Measurements from ENCODE around the gene STBD1.
"Not testable (repeated sequence)": the region's sequence is repeated elsewhere in the genome, so short reads cannot be mapped to it uniquely, and the experiment has no call there.

Gene STBD1

DNA sequence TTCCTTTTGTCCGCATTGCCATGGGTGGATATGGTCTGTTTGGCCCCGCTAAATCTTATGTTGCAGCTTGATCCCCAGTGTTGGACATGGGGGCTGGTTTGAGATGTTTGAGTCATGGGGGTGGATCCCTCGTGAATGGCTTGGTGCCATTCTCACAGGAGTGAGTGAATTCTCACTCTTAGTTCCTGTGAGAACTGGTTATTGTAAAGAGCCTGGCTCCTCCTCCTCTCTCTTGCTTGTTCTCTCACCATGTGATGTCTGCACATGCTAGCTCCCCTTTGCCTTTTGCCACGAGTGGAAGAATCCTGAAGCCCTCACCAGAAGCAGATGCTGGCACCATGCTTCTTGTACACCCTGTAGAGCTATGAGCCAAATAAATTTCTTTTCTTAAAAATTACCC, 22.6 kb upstream of the STBD1 start:
- Histone ChIP-seq H4K12ac (ENCODE audit: low read depth, low read length) (no peak overlapping the region), H3K27me3 (ENCODE audit: insufficient read depth, low read length) (no peaks in the 10 kb centered on the region), H3K79me2 (ENCODE audit: control insufficient read depth, insufficient read depth, low read length, poor library complexity) (peaks cover 2% of the 10 kb centered on the region), H4K8ac (ENCODE audit: low read depth, low read length) (no peak overlapping the region), H3K4me3 (ENCODE audit: low read depth, low read length) (no peak overlapping the region), H4K91ac (ENCODE audit: low read depth, low read length) (no peak overlapping the region), H3K9ac (ENCODE audit: low read length) (no peak overlapping the region), H3K4me2 (ENCODE audit: low read length) (no peak overlapping the region), H3K27ac (ENCODE audit: low read depth, low read length) (no peak overlapping the region), H3K9me3 (ENCODE audit: insufficient read depth, low read depth, low read length) (no peaks in the 10 kb centered on the region), H2BK12ac (ENCODE audit: low read length) (no peak overlapping the region), H3K79me1 (ENCODE audit: low read length) (no peaks in the 10 kb centered on the region), H3K18ac (ENCODE audit: low read length) (no peak overlapping the region), H2AFZ (ENCODE audit: insufficient read depth, low read length, poor library complexity) (no peak overlapping the region), H3K14ac (ENCODE audit: low read length) (no peak overlapping the region), H3K4ac (ENCODE audit: low read depth, low read length) (no peak overlapping the region), H2AK5ac (ENCODE audit: low read length) (no peak overlapping the region), H3K36me3 (ENCODE audit: control insufficient read depth in 1 of 2, insufficient read depth in 2 of 2, low read length in 2 of 2) (no peaks in the 10 kb centered on the region), H2BK5ac (ENCODE audit: low read depth, low read length, poor library complexity) (no peak overlapping the region), H3K23ac (ENCODE audit: low read length) (no peak overlapping the region), H2BK120ac (ENCODE audit: insufficient read depth, low read length, poor library complexity) (no peak overlapping the region), H3K4me1 (ENCODE audit: control insufficient read depth in 1 of 2, insufficient read depth in 2 of 2, low read length in 2 of 2) (peaks cover 7 to 13% of the 10 kb centered on the region in 2 experiments)
- no CpG with 5 or more reads among the region's 4 CpGs for whole genome bisulfite sequencing (ENCODE audit: extremely low coverage, insufficient coverage, insufficient read length)
- no peak for DNase-seq

DNA sequence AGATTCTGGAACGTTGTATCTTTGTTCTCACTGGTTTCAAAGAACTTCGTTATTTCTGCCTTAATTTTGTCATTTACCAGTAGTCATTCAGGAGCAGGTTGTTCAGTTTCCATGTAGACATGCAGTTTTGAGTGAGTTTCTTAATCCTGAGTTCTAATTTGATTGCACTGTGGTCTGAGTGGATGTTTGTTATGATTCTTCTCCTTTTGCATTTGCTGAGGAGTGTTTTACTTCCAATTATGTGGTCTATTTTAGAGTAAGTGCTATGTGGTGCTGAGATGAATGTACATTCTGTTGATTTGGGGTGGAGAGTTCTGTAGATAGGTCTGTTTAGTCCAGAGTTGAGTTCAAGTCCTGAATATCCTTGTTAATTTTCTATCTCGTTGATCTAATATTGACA, 18.7 kb upstream of the STBD1 start:
- H3K4me3 ChIP-seq (ENCODE audit: low read depth, low read length); H2BK5ac ChIP-seq (ENCODE audit: low read depth, low read length, poor library complexity); H4K12ac ChIP-seq (ENCODE audit: low read depth, low read length); H2AFZ ChIP-seq (ENCODE audit: insufficient read depth, low read length, poor library complexity); H3K4me1 ChIP-seq (ENCODE audit: control insufficient read depth in 1 of 2, insufficient read depth in 2 of 2, low read length in 2 of 2); H3K9ac ChIP-seq (ENCODE audit: low read length); H3K14ac ChIP-seq (ENCODE audit: low read length); H3K79me1 ChIP-seq (ENCODE audit: low read length); H3K4ac ChIP-seq (ENCODE audit: low read depth, low read length); H3K23ac ChIP-seq (ENCODE audit: low read length); H3K9me3 ChIP-seq (ENCODE audit: insufficient read depth, low read depth, low read length); H2BK12ac ChIP-seq (ENCODE audit: low read length); H3K4me2 ChIP-seq (ENCODE audit: low read length); H3K79me2 ChIP-seq (ENCODE audit: control insufficient read depth, insufficient read depth, low read length, poor library complexity); H3K18ac ChIP-seq (ENCODE audit: low read length); H3K27me3 ChIP-seq (ENCODE audit: insufficient read depth, low read length); H2BK120ac ChIP-seq (ENCODE audit: insufficient read depth, low read length, poor library complexity); DNase-seq; H4K8ac ChIP-seq (ENCODE audit: low read depth, low read length); H3K27ac ChIP-seq (ENCODE audit: low read depth, low read length); H4K91ac ChIP-seq (ENCODE audit: low read depth, low read length); H2AK5ac ChIP-seq (ENCODE audit: low read length); H3K36me3 ChIP-seq (ENCODE audit: control insufficient read depth in 1 of 2, insufficient read depth in 2 of 2, low read length in 2 of 2): not testable (repeated sequence)
- no CpG with 5 or more reads among the region's 3 CpGs for WGBS (ENCODE audit: extremely low coverage, insufficient coverage, insufficient read length)

DNA sequence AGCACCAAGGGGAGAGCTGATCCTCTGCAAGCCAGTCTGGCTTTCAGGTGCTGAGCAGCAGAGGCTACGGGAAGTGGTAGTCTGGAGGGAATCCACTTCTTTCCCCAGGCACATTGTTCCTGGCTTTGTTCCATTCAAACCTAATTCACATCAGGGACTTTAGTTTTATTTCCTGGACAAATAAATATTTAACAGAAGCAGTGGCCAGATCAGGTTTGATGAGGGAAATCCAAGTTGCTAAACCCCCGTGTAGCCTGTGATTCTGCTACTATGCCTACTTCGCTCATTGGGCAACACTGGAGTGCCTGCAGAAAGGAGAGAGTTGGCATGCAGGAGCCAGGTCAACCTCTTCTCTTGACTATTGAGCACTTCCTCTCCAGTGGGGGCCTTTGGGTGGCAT, 13.8 kb upstream of the STBD1 start:
- Histone ChIP-seq H4K8ac (ENCODE audit: low read depth, low read length) (no peak overlapping the region), H3K79me1 (ENCODE audit: low read length) (no peaks in the 10 kb centered on the region), H3K4me2 (ENCODE audit: low read length) (no peak overlapping the region), H3K36me3 (ENCODE audit: control insufficient read depth in 1 of 2, insufficient read depth in 2 of 2, low read length in 2 of 2) (no peaks in the 10 kb centered on the region), H3K4ac (ENCODE audit: low read depth, low read length) (no peak overlapping the region), H3K23ac (ENCODE audit: low read length) (no peak overlapping the region), H2AFZ (ENCODE audit: insufficient read depth, low read length, poor library complexity) (no peak overlapping the region), H2BK120ac (ENCODE audit: insufficient read depth, low read length, poor library complexity) (no peak overlapping the region), H3K18ac (ENCODE audit: low read length) (no peak overlapping the region), H3K27ac (ENCODE audit: low read depth, low read length) (no peak overlapping the region), H3K4me1 (ENCODE audit: control insufficient read depth in 1 of 2, insufficient read depth in 2 of 2, low read length in 2 of 2) (no peaks in the 10 kb centered on the region), H2BK12ac (ENCODE audit: low read length) (no peak overlapping the region), H4K12ac (ENCODE audit: low read depth, low read length) (no peak overlapping the region), H3K14ac (ENCODE audit: low read length) (no peak overlapping the region), H2AK5ac (ENCODE audit: low read length) (no peak overlapping the region), H3K79me2 (ENCODE audit: control insufficient read depth, insufficient read depth, low read length, poor library complexity) (no peaks in the 10 kb centered on the region), H3K27me3 (ENCODE audit: insufficient read depth, low read length) (no peaks in the 10 kb centered on the region), H2BK5ac (ENCODE audit: low read depth, low read length, poor library complexity) (no peak overlapping the region), H4K91ac (ENCODE audit: low read depth, low read length) (no peak overlapping the region), H3K9me3 (ENCODE audit: insufficient read depth, low read depth, low read length) (no peaks in the 10 kb centered on the region), H3K9ac (ENCODE audit: low read length) (no peak overlapping the region), H3K4me3 (ENCODE audit: low read depth, low read length) (no peak overlapping the region)
- DNase-seq: no peak
- WGBS (ENCODE audit: extremely low coverage, insufficient coverage, insufficient read length): no CpG with 5 or more reads among the region's 3 CpGs

- Histone ChIP-seq H4K91ac (ENCODE audit: low read depth, low read length) (no peak overlapping the region), H4K12ac (ENCODE audit: low read depth, low read length) (no peak overlapping the region), H3K23ac (ENCODE audit: low read length) (no peak overlapping the region), H3K27ac (ENCODE audit: low read depth, low read length) (no peak overlapping the region), H3K4ac (ENCODE audit: low read depth, low read length) (no peak overlapping the region), H3K18ac (ENCODE audit: low read length) (no peak overlapping the region), H3K4me2 (ENCODE audit: low read length) (no peak overlapping the region), H3K4me3 (ENCODE audit: low read depth, low read length) (no peak overlapping the region), H3K79me2 (ENCODE audit: control insufficient read depth, insufficient read depth, low read length, poor library complexity) (no peaks in the 10 kb centered on the region), H2BK5ac (ENCODE audit: low read depth, low read length, poor library complexity) (no peak overlapping the region), H4K8ac (ENCODE audit: low read depth, low read length) (no peak overlapping the region), H2AK5ac (ENCODE audit: low read length) (no peak overlapping the region), H3K4me1 (ENCODE audit: control insufficient read depth in 1 of 2, insufficient read depth in 2 of 2, low read length in 2 of 2) (no peaks in the 10 kb centered on the region), H3K36me3 (ENCODE audit: control insufficient read depth in 1 of 2, insufficient read depth in 2 of 2, low read length in 2 of 2) (no peaks in the 10 kb centered on the region), H2AFZ (ENCODE audit: insufficient read depth, low read length, poor library complexity) (no peak overlapping the region), H3K9me3 (ENCODE audit: insufficient read depth, low read depth, low read length) (peaks cover 1% of the 10 kb centered on the region), H3K79me1 (ENCODE audit: low read length) (no peaks in the 10 kb centered on the region), H2BK12ac (ENCODE audit: low read length) (no peak overlapping the region), H3K9ac (ENCODE audit: low read length) (no peak overlapping the region), H3K27me3 (ENCODE audit: insufficient read depth, low read length) (no peaks in the 10 kb centered on the region), H2BK120ac (ENCODE audit: insufficient read depth, low read length, poor library complexity) (no peak overlapping the region), H3K14ac (ENCODE audit: low read length) (no peak overlapping the region)
- no peak for DNase-seq
- WGBS (ENCODE audit: extremely low coverage, insufficient coverage, insufficient read length): no CpG with 5 or more reads among the region's 2 CpGs
These were observed 12.8 kb upstream of the STBD1 start for GRCh38 chr4:76293772-76294171.
